Neural progenitor cell (in vitro differentiated cells): Measurements from ENCODE around the gene LHX6. TPM values are rescaled to one million over a fixed set of nuclear protein-coding genes. Genes with fewer than 3 reads are reported as not detected.
A peak's percentile ranks its signal among the peaks of the same experiment; 100 is the strongest.

Source experiments
- DNase-seq: peaks from one replicate; pipeline ENCODE4 v3.0.0-alpha.2; 2016; ENCODE audit warnings: low spot score
- H2AFZ ChIP-seq: fragments of 200-600 bp; sonication (generic); replicated peaks from 2 replicates; pipeline ENCODE4 v1.6.1; 2016; ENCODE audit warnings: antibody characterized with exemption
- H3F3A ChIP-seq: fragments of 200-600 bp; sonication (generic); 2 replicates; pipeline ENCODE4 v1.6.1; 2016; ENCODE audit warnings: antibody characterized with exemption, low read depth
- H3K27ac ChIP-seq: fragments of 200-600 bp; sonication (generic); 2 replicates; pipeline ENCODE4 v1.5.1; 2016; ENCODE audit warnings: mild to moderate bottlenecking
- H3K27me3 ChIP-seq: fragments of 200-600 bp; sonication (generic); 2 replicates; pipeline ENCODE4 v1.6.1; 2016; ENCODE audit warnings: mild to moderate bottlenecking, moderate library complexity
- H3K36me3 ChIP-seq: fragments of 200-600 bp; sonication (generic); 2 replicates; pipeline ENCODE4 v1.5.1; 2016
- H3K4me1 ChIP-seq: fragments of 200-600 bp; sonication (generic); 2 replicates; pipeline ENCODE4 v1.6.1; 2016; ENCODE audit warnings: mixed run types
- H3K4me2 ChIP-seq: fragments of 200-600 bp; sonication (generic); 2 replicates; pipeline ENCODE4 v1.6.1; 2016
- H3K4me3 ChIP-seq: fragments of 200-600 bp; sonication (generic); 2 replicates; pipeline ENCODE4 v1.5.1; 2016
- H3K79me2 ChIP-seq: fragments of 200-600 bp; sonication (generic); 2 replicates; pipeline ENCODE4 v1.6.1; 2016; ENCODE audit warnings: low read depth
- H3K9ac ChIP-seq: fragments of 200-600 bp; sonication (generic); 2 replicates; pipeline ENCODE4 v1.6.1; 2016
- H3K9me3 ChIP-seq: fragments of 200-600 bp; sonication (generic); 2 replicates; pipeline ENCODE4 v1.5.1; 2016; ENCODE audit warnings: low read depth
- H4K20me1 ChIP-seq: fragments of 200-600 bp; sonication (generic); 2 replicates; pipeline ENCODE4 v1.6.1; 2016; ENCODE audit warnings: low read depth
- H3K27ac Mint-ChIP-seq: 3 replicates; pipeline ENCODE4 v1.8.0; 2021; ENCODE audit warnings: mixed read lengths
- H3K27me3 Mint-ChIP-seq: 2 replicates; pipeline ENCODE4 v1.8.0; 2022; ENCODE audit warnings: low read depth, mild to moderate bottlenecking, inconsistent platforms, moderate library complexity, mixed read lengths; ENCODE audit not compliant: insufficient read depth
- H3K36me3 Mint-ChIP-seq: 3 replicates; pipeline ENCODE4 v1.8.0; 2021; ENCODE audit warnings: mixed read lengths
- H3K4me1 Mint-ChIP-seq: 3 replicates; pipeline ENCODE4 v1.8.0; 2021; ENCODE audit warnings: mixed read lengths
- H3K4me3 Mint-ChIP-seq: 3 replicates; pipeline ENCODE4 v1.8.0; 2021; ENCODE audit warnings: mild to moderate bottlenecking, moderate library complexity, mixed read lengths
- H3K9me3 Mint-ChIP-seq: 3 replicates; pipeline ENCODE4 v1.8.0; 2020; ENCODE audit warnings: mixed read lengths
- EZH2 ChIP-seq: fragments of 200-600 bp; sonication (generic); IDR thresholded peaks from 2 replicates; pipeline ENCODE4 v1.6.1; 2017; ENCODE audit warnings: antibody characterized with exemption, mild to moderate bottlenecking, moderate library complexity
- EZH2phosphoT487 ChIP-seq: fragments of 200-600 bp; sonication (generic); IDR thresholded peaks from 2 replicates; pipeline ENCODE4 v1.6.1; 2017; ENCODE audit warnings: antibody characterized with exemption
- total RNA-seq: library from RNA; depleted of rRNA; stranded (reverse); fragments of >200 nt; gene quantifications from 2 replicates; pipeline ENCODE4 v1.2.3, GENCODE V29; 2015; ENCODE audit warnings: low replicate concordance
- TF ChIP-seq, protein P1 (sequence below): fragments of 200-600 bp; sonication (generic); IDR thresholded peaks from 2 replicates; pipeline ENCODE4 v1.5.1; 2017; ENCODE audit warnings: antibody characterized with exemption, mild to moderate bottlenecking

The LHX6 gene
- total RNA-seq, 1 donor from 2014 or later: not detected

DNA sequence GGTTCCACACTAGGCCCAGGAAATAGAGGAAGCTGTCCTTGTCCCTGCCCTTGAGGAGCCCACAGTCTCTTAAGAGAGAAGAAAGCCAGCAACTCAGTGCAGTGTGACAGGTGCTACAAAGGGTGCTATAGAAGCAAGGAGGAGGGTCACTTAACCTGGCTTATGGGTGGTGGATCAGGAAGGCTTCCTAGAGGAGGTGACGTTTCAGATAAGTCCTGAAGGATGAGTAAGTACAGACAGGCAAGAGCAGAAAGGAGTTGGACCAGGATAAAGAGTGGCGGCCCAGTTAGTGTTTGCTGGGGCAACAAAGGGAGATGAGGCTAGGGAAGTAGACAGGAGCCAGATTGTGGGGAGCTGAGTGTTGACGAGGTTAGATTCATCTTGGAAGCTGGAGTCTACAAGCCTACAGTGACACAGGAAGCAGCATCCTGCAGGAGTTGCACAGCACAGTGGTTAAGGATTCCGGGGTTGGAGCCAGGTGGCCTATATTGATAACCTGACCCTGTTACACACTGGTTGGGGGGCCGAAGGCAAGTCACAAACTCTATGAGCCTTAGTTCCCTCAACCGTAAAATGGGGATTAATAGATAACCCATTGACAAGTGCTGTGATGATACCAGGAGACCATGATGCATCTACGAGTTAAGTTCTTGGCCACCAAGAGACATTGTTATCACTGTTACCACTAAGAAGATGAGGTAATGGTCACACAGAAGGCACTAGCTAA is 5.4 kb upstream of the LHX6 start:
- Histone ChIP-seq H3K9me3 (no peaks in the 10 kb centered on the region), H3K4me1 (no peaks in the 10 kb centered on the region), H3K4me2 (no peak overlapping the region), H2AFZ (no peak overlapping the region), H3F3A (peaks cover 3% of the 10 kb centered on the region), H3K79me2 (no peaks in the 10 kb centered on the region), H3K4me3 (no peak overlapping the region), H3K27me3 (peaks cover 75% of the 10 kb centered on the region), H3K36me3 (no peaks in the 10 kb centered on the region), H4K20me1 (peaks cover 10% of the 10 kb centered on the region), H3K9ac (no peak overlapping the region), H3K27ac (no peak overlapping the region)
- TF ChIP-seq, protein P1, sequence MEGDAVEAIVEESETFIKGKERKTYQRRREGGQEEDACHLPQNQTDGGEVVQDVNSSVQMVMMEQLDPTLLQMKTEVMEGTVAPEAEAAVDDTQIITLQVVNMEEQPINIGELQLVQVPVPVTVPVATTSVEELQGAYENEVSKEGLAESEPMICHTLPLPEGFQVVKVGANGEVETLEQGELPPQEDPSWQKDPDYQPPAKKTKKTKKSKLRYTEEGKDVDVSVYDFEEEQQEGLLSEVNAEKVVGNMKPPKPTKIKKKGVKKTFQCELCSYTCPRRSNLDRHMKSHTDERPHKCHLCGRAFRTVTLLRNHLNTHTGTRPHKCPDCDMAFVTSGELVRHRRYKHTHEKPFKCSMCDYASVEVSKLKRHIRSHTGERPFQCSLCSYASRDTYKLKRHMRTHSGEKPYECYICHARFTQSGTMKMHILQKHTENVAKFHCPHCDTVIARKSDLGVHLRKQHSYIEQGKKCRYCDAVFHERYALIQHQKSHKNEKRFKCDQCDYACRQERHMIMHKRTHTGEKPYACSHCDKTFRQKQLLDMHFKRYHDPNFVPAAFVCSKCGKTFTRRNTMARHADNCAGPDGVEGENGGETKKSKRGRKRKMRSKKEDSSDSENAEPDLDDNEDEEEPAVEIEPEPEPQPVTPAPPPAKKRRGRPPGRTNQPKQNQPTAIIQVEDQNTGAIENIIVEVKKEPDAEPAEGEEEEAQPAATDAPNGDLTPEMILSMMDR: no peak
- TF ChIP-seq EZH2phosphoT487: no peak
- TF ChIP-seq EZH2: no peak
- no peaks in the 10 kb centered on the region for H3K4me1 Mint-ChIP-seq
- H3K27ac Mint-ChIP-seq: no peak overlapping the region
- peaks cover 6% of the 10 kb centered on the region for H3K27me3 Mint-ChIP-seq
- H3K4me3 Mint-ChIP-seq: no peak overlapping the region
- H3K36me3 Mint-ChIP-seq: peaks cover 1% of the 10 kb centered on the region
- no peak for DNase-seq
- no peaks in the 10 kb centered on the region for H3K9me3 Mint-ChIP-seq

DNA sequence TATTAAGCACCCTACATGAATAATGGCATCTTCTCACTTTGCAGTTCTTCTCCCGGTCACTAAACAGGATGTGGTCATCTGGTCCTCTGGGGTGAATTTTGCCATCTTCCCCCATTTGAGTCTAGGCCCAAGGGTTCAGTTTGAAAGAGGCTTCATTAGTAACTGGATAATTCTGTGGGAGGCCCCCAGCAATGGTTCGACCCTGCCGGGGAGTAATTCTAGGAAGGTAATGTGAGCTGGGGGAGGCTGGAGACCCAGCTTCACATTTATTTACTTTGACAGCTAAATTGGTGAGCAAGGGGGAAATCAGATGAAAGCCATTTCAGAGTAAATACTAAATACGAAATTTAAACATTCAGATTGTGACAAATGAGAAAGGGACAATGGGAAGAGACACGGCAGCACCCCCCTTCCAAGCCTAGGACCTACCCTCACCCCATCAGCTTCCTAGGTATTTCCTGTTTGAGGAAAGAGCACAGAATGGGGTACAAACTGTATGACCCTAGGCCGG is 4.1 kb upstream of the LHX6 start:
- Histone ChIP-seq H3K4me2 (no peak overlapping the region), H3K27me3 (peaks cover 88% of the 10 kb centered on the region), H3K36me3 (no peaks in the 10 kb centered on the region), H3K79me2 (no peaks in the 10 kb centered on the region), H3K27ac (no peak overlapping the region), H3K9me3 (no peaks in the 10 kb centered on the region), H2AFZ (no peak overlapping the region), H3K9ac (no peak overlapping the region), H3K4me1 (peaks cover 7% of the 10 kb centered on the region), H3K4me3 (no peak overlapping the region), H4K20me1 (peaks cover 20% of the 10 kb centered on the region), H3F3A (peaks cover 6% of the 10 kb centered on the region)
- Mint-ChIP-seq H3K4me3 (no peak overlapping the region), H3K27me3 (peaks cover 12% of the 10 kb centered on the region), H3K4me1 (no peaks in the 10 kb centered on the region), H3K27ac (no peak overlapping the region), H3K9me3 (no peaks in the 10 kb centered on the region), H3K36me3 (no peaks in the 10 kb centered on the region)
- DNase-seq: no peak
- no peak for TF ChIP-seq EZH2phosphoT487
- TF ChIP-seq, protein P1: no peak
- no peak for TF ChIP-seq EZH2

DNA sequence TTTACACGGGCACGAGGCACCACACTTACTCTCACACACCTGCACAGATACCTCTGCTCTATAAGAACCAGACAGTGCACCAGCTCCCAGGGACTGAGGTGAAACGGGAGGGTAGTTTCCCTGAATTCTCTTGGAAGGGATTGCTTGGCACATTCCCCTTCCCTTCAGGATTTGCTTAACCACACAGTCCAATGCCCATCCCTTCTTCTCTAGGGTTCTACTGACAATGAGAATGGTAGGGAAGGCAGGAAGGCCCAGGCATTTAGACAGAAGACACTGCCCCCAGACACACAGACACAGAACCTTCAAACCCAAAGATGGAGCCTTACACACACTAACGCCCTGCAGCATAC is 704 bp upstream of the LHX6 start:
- Histone ChIP-seq H3F3A (peaks cover 9% of the 10 kb centered on the region), H3K36me3 (no peaks in the 10 kb centered on the region), H3K4me3 (no peak overlapping the region), H3K27me3 (peaks cover 100% of the 10 kb centered on the region), H2AFZ (no peak overlapping the region), H3K27ac (no peak overlapping the region), H4K20me1 (peaks cover 51% of the 10 kb centered on the region), H3K9me3 (no peaks in the 10 kb centered on the region), H3K9ac (no peak overlapping the region), H3K79me2 (no peaks in the 10 kb centered on the region), H3K4me1 (peaks cover 16% of the 10 kb centered on the region), H3K4me2 (no peak overlapping the region)
- peak; percentile 33 for TF ChIP-seq EZH2
- TF ChIP-seq, protein P1: no peak
- TF ChIP-seq EZH2phosphoT487: peak; percentile 55
- H3K27me3 Mint-ChIP-seq: peaks cover 41% of the 10 kb centered on the region
- no peak for DNase-seq
- H3K36me3 Mint-ChIP-seq: no peaks in the 10 kb centered on the region
- H3K27ac Mint-ChIP-seq: no peak overlapping the region
- peaks cover 9% of the 10 kb centered on the region for H3K9me3 Mint-ChIP-seq
- H3K4me1 Mint-ChIP-seq: peaks cover 19% of the 10 kb centered on the region
- H3K4me3 Mint-ChIP-seq: no peak overlapping the region
